H9 (cell line): ENCODE results near the gene NSF. TPM values are rescaled to one million over a fixed set of nuclear protein-coding genes. Genes with fewer than 3 reads are reported as not detected.

Source experiments
- DNase-seq: peaks from one replicate; pipeline ENCODE4 v3.0.0-alpha.2; 2017
- H2AFZ ChIP-seq: one replicate; pipeline ENCODE4 v1.6.1; 2013; ENCODE audit warnings: mild to moderate bottlenecking, low read length, control low read depth, moderate library complexity
- H2AK5ac ChIP-seq: 2 replicates; pipeline ENCODE4 v1.6.1; 2013; ENCODE audit warnings: low read length, control low read depth, mixed read lengths; ENCODE audit not compliant: insufficient read length
- H2BK120ac ChIP-seq: one replicate; pipeline ENCODE4 v1.6.1; 2013; ENCODE audit warnings: low read depth, mild to moderate bottlenecking, low read length, control low read depth, inconsistent platforms; ENCODE audit not compliant: poor library complexity, severe bottlenecking
- H2BK12ac ChIP-seq: 2 replicates; pipeline ENCODE4 v1.6.1; 2013; ENCODE audit warnings: low read length, control low read depth, mixed read lengths, low read depth; ENCODE audit not compliant: insufficient read length
- H2BK15ac ChIP-seq: 2 replicates; pipeline ENCODE4 v1.6.1; 2013; ENCODE audit warnings: low read depth, low read length, control low read depth
- H2BK20ac ChIP-seq: one replicate; pipeline ENCODE4 v1.6.1; 2013; ENCODE audit warnings: low read depth, mild to moderate bottlenecking, low read length, control low read depth, inconsistent platforms; ENCODE audit not compliant: poor library complexity, severe bottlenecking
- H2BK5ac ChIP-seq: 2 replicates; pipeline ENCODE4 v1.6.1; 2013; ENCODE audit warnings: low read length, control low read depth, mixed read lengths; ENCODE audit not compliant: insufficient read length
- H3K14ac ChIP-seq: 2 replicates; pipeline ENCODE4 v1.6.1; 2013; ENCODE audit warnings: low read length, control low read depth; ENCODE audit not compliant: insufficient read depth
- H3K18ac ChIP-seq: 2 replicates; pipeline ENCODE4 v1.6.1; 2013; ENCODE audit warnings: low read depth, mild to moderate bottlenecking, mixed read lengths, low read length, control low read depth; ENCODE audit not compliant: insufficient read length
- H3K23ac ChIP-seq: 2 replicates; pipeline ENCODE4 v1.6.1; 2013; ENCODE audit warnings: low read length, control low read depth, mixed read lengths, low read depth; ENCODE audit not compliant: insufficient read length
- H3K23me2 ChIP-seq: 2 replicates; pipeline ENCODE4 v1.6.1; 2013; ENCODE audit warnings: low read depth, mild to moderate bottlenecking, mixed read lengths, low read length, control low read depth; ENCODE audit not compliant: insufficient read length, poor library complexity, severe bottlenecking
- H3K27ac ChIP-seq: 2 replicates; pipeline ENCODE4 v1.5.1; 2013; ENCODE audit warnings: low read length, control low read depth, mixed read lengths, low read depth; ENCODE audit not compliant: insufficient read length
- H3K27me3 ChIP-seq: 2 replicates; pipeline ENCODE4 v1.6.1; 2013; ENCODE audit warnings: low read length, control low read depth, inconsistent platforms; ENCODE audit not compliant: insufficient read depth
- H3K4ac ChIP-seq: 2 replicates; pipeline ENCODE4 v1.6.1; 2013; ENCODE audit warnings: low read depth, mild to moderate bottlenecking, control low read depth, inconsistent platforms, low read length, moderate library complexity
- H3K4me1 ChIP-seq: 2 replicates; pipeline ENCODE4 v1.6.1; 2013; ENCODE audit warnings: low read length, control low read depth, inconsistent platforms; ENCODE audit not compliant: insufficient read depth
- H3K4me2 ChIP-seq: 2 replicates; pipeline ENCODE4 v1.6.1; 2013; ENCODE audit warnings: low read length, control low read depth, mixed read lengths; ENCODE audit not compliant: insufficient read length, insufficient read depth
- H3K56ac ChIP-seq: 2 replicates; pipeline ENCODE4 v1.6.1; 2013; ENCODE audit warnings: low read depth, mild to moderate bottlenecking, mixed read lengths, low read length, control low read depth; ENCODE audit not compliant: insufficient read length
- H3K79me1 ChIP-seq: 2 replicates; pipeline ENCODE4 v1.6.1; 2013; ENCODE audit warnings: low read depth, mild to moderate bottlenecking, moderate library complexity, low read length, control low read depth, inconsistent platforms; ENCODE audit not compliant: insufficient read depth, poor library complexity, severe bottlenecking
- H3K79me2 ChIP-seq: 2 replicates; pipeline ENCODE4 v1.6.1; 2013; ENCODE audit warnings: low read length, control low read depth, inconsistent platforms; ENCODE audit not compliant: insufficient read depth
- H3K9ac ChIP-seq: 2 replicates; pipeline ENCODE4 v1.6.1; 2013; ENCODE audit warnings: low read length, control low read depth, mixed read lengths; ENCODE audit not compliant: insufficient read length; ENCODE audit errors: extremely low read depth
- H3K9me3 ChIP-seq: one replicate; pipeline ENCODE4 v1.6.1; 2013; ENCODE audit warnings: low read depth, low read length, inconsistent platforms; ENCODE audit not compliant: control insufficient read depth
- H3T11ph ChIP-seq: one replicate; pipeline ENCODE4 v1.6.1; 2013; ENCODE audit warnings: mild to moderate bottlenecking, low read length, control low read depth, inconsistent platforms
- H4K20me1 ChIP-seq: one replicate; pipeline ENCODE4 v1.6.1; 2013; ENCODE audit not compliant: control insufficient read depth, insufficient read length, insufficient read depth
- H4K5ac ChIP-seq: 2 replicates; pipeline ENCODE4 v1.6.1; 2013; ENCODE audit warnings: low read depth, mild to moderate bottlenecking, mixed read lengths, low read length, control low read depth; ENCODE audit not compliant: insufficient read length
- H4K8ac ChIP-seq: replicated peaks from 2 replicates; pipeline ENCODE4 v1.6.1; 2013; ENCODE audit warnings: low read length, control low read depth, mixed read lengths, low read depth; ENCODE audit not compliant: insufficient read length
- H4K91ac ChIP-seq: 2 replicates; pipeline ENCODE4 v1.6.1; 2013; ENCODE audit warnings: low read depth, mild to moderate bottlenecking, moderate library complexity, mixed read lengths, low read length, control low read depth; ENCODE audit not compliant: insufficient read length
- H3K27ac Mint-ChIP-seq, 3 experiments: 2 replicates in 2 of 3; 3 replicates in 1 of 3; pipeline ENCODE4 v1.8.0; 2020 to 2021; ENCODE audit warnings: mixed read lengths in 3 of 3, mild to moderate bottlenecking in 1 of 3, moderate library complexity in 1 of 3
- H3K27me3 Mint-ChIP-seq: 2 replicates; pipeline ENCODE4 v1.8.0; 2021; ENCODE audit warnings: low read depth, mild to moderate bottlenecking, moderate library complexity, mixed read lengths
- H3K36me3 Mint-ChIP-seq, 3 experiments: 2 replicates in 2 of 3; 3 replicates in 1 of 3; pipeline ENCODE4 v1.8.0; 2020 to 2021; ENCODE audit warnings: low read depth in 3 of 3, mixed read lengths in 3 of 3; ENCODE audit not compliant: insufficient read depth in 1 of 3
- H3K4me1 Mint-ChIP-seq, 2 experiments: 2 replicates each; pipeline ENCODE4 v1.8.0; 2020; ENCODE audit warnings: mixed read lengths in 2 of 2
- H3K4me3 Mint-ChIP-seq, 2 experiments: 2 replicates in 1 of 2; 3 replicates in 1 of 2; pipeline ENCODE4 v1.8.0; 2020 to 2021; ENCODE audit warnings: mild to moderate bottlenecking in 2 of 2, mixed read lengths in 2 of 2, moderate library complexity in 1 of 2
- H3K9me3 Mint-ChIP-seq, 2 experiments: 2 replicates in 1 of 2; 3 replicates in 1 of 2; pipeline ENCODE4 v1.8.0; 2020; ENCODE audit warnings: mild to moderate bottlenecking in 2 of 2, mixed read lengths in 2 of 2, moderate library complexity in 1 of 2
- CTCF ChIP-seq: fragments of 200-600 bp; sonication (generic); conservative IDR thresholded peaks from 3 replicates; pipeline ENCODE4 v1.8.0; 2021; ENCODE audit warnings: antibody characterized with exemption, mild to moderate bottlenecking
- WGBS: extraction: QIAGEN DNeasy Blood & Tissue Kit; methylation state at CpG from one replicate; pipeline ENCODE4 v1.1.7; 2013; ENCODE audit warnings: missing lambda C conversion rate, low lambda C conversion rate, mixed read lengths; ENCODE audit not compliant: insufficient read length; ENCODE audit errors: extremely low coverage; 5-methylcytosine and 5-hydroxymethylcytosine counted together
- total RNA-seq: library from RNA; stranded (reverse); gene quantifications from 2 replicates; pipeline ENCODE4 v1.2.1, GENCODE V29; 2021

NSF gene
- total RNA-seq, 1 experiment from 2014 or later = 36.4 TPM

DNA sequence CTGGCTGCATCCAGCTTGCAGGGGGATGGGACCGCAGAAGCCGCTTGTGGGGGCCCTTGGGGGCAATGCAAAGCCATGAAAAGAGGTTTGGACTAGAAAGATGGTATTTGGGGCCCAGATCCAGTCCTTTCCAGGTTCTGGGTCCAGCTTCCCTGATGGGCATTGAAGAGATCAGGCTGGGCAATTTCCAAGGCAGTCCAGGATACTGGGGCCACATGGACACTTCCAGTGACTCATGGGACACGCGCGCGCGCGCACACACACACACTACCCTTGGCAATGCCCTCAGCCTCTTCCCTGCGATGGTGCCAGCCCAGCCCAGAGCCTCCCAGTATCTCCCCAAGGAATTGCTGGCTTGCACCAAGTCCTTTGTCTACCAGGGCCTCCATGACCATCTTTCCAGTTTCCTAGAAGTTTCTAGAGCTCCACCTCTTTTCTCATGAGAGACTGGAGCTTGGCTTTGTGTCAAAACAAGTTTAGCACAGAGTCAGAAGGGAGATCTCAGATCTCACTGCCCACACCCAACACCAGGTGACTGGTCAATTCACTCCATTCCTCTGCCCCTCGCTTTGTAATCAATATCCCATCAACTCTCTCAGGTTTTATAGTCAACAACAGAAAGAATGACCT, 183.8 kb downstream of the NSF start:
- no peak overlapping the region for H3K23ac ChIP-seq
- no peak overlapping the region for H3K56ac ChIP-seq
- Mint-ChIP-seq H3K36me3 (peaks cover 3 to 12% (median 5%) of the 10 kb centered on the region in 3 experiments; a peak in 4 of 7 replicates), H3K4me1 (peaks cover 35 to 44% of the 10 kb centered on the region in 2 experiments), H3K27ac (no peak overlapping the region), H3K27me3 (peaks cover 80% of the 10 kb centered on the region), H3K4me3 (peak overlapping the region in 1 of 2 experiments; percentile 51; a peak in 2 of 5 replicates), H3K9me3 (peaks cover 0 to 3% of the 10 kb centered on the region in 2 experiments; a peak in 1 of 5 replicates)
- no CpG with 5 or more reads among the region's 10 CpGs for WGBS
- no peak overlapping the region for H3T11ph ChIP-seq
- TF ChIP-seq CTCF = no peak
- no peak overlapping the region for H4K91ac ChIP-seq
- no peak overlapping the region; the same call in 1 of the 2 replicates for H3K14ac ChIP-seq
- H4K5ac ChIP-seq = no peak overlapping the region
- H2AK5ac ChIP-seq = no peak overlapping the region
- peaks cover 3% of the 10 kb centered on the region; the same call in 1 of the 2 replicates for H3K4me1 ChIP-seq
- H2BK15ac ChIP-seq = no peak overlapping the region
- H2BK120ac ChIP-seq = no peak overlapping the region
- no peak overlapping the region for H2BK5ac ChIP-seq
- no peak overlapping the region for H4K8ac ChIP-seq
- peaks cover 9% of the 10 kb centered on the region for H3K23me2 ChIP-seq
- no peak overlapping the region for H2AFZ ChIP-seq
- H3K9ac ChIP-seq = no peak overlapping the region
- no peak overlapping the region for H2BK20ac ChIP-seq
- no peak overlapping the region for H3K27ac ChIP-seq
- no peak overlapping the region for H2BK12ac ChIP-seq
- peak; percentile 37 for DNase-seq
- no peaks in the 10 kb centered on the region for H3K79me2 ChIP-seq
- no peaks in the 10 kb centered on the region for H4K20me1 ChIP-seq
- no peak overlapping the region for H3K4me2 ChIP-seq
- peaks cover 29% of the 10 kb centered on the region; the same call in 1 of the 2 replicates for H3K27me3 ChIP-seq
- H3K18ac ChIP-seq = no peak overlapping the region
- no peak overlapping the region for H3K4ac ChIP-seq
- no peaks in the 10 kb centered on the region for H3K9me3 ChIP-seq
- H3K79me1 ChIP-seq = no peaks in the 10 kb centered on the region
